Measurements from ENCODE around the gene LCNL1. TPM values are rescaled to one million over a fixed set of nuclear protein-coding genes. Genes with fewer than 3 reads are reported as not detected.
"Not testable (repeated sequence)": the region's sequence is repeated elsewhere in the genome, so short reads cannot be mapped to it uniquely, and the experiment has no call there.

The LCNL1 gene
- total RNA-seq, 4 donors from 2014 or later: 0.19 TPM; not detected in 3

DNA sequence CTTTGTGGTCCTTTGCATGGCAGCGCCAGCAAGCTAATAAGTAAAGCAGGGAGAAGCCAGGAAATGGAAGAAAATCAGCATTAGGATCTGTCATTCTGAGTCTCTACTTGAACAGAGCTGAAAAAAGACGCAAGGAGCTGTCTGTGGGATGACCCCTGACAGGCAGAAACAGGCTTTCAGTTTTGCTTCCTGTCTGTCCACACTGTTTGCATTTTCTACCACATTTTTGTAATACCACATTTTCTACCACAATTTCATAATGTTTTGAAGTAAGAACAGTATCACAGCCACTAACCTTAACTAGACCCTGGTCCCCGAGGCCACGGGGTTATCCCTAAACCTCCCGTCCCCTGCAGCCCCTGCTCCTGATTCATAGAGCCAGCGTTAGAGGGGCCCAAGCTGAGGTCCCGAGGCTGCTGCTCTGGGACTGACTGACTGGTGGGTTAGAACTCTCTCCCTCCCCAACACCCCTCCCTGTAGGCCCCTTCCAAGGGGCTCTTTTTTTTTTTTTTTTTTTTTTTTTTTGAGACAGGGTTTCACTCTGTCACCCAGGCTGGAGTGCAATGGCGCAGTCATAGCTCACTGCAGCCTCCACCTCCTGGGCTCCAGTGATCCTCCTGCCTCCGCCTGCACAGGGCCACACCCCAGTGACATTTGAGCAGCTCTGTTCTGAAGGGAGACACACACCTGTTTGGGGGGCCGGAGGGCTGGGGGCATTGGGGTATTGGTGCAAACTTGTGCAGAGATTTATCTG lies 17.6 kb downstream of the LCNL1 start:
- no peak for DNase-seq
- Histone ChIP-seq H3K4me3 (no peak overlapping the region), H3K27ac (peak overlapping the region in 2 of 4 donors; percentile 19 to 33), H3K36me3 (no peaks in the 10 kb centered on the region), H3K4me1 (peaks cover 24 to 50% (median 27%) of the 10 kb centered on the region in 3 donors), H3K27me3 (peaks cover 0 to 22% (median 0%) of the 10 kb centered on the region in 4 donors), H3K9me3 (no peaks in the 10 kb centered on the region)
- TF ChIP-seq POLR2A (IDR thresholded peaks at IDR 0.05) (no peak), CTCF (IDR thresholded peaks at IDR 0.05) (no peak)
- WGBS, 2 donors: 37 to 52% methylated on average over 7 to 8 of the region's 10 CpGs
- intact Hi-C loops (cut with DNase I): no loop called here

- no peak for DNase-seq
- H3K27me3 ChIP-seq: peaks cover 0 to 8% (median 0%) of the 10 kb centered on the region in 4 donors
- no peaks in the 10 kb centered on the region for H3K36me3 ChIP-seq
- H3K4me3 ChIP-seq: no peak overlapping the region
- whole genome bisulfite sequencing, 2 donors: 75 to 85% methylated on average over 13 to 18 of the region's 20 CpGs
- intact Hi-C loops (cut with DNase I): no loop called here
- TF ChIP-seq CTCF (IDR thresholded peaks at IDR 0.05) (no peak), POLR2A (IDR thresholded peaks at IDR 0.05) (no peak)
- no peaks in the 10 kb centered on the region for H3K9me3 ChIP-seq
- no peak overlapping the region for H3K27ac ChIP-seq
- H3K4me1 ChIP-seq: peaks cover 7 to 39% (median 10%) of the 10 kb centered on the region in 3 donors
Measured at GRCh38 chr9:137001857-137002645, 19.3 kb downstream of the LCNL1 start.

- Histone ChIP-seq H3K27me3 (peaks cover 0 to 2% (median 0%) of the 10 kb centered on the region in 4 donors), H3K4me1 (peaks cover 1 to 39% (median 5%) of the 10 kb centered on the region in 3 donors), H3K9me3 (no peaks in the 10 kb centered on the region), H3K36me3 (no peaks in the 10 kb centered on the region), H3K4me3 (no peak overlapping the region), H3K27ac (no peak overlapping the region)
- intact Hi-C loops (cut with DNase I): no loop called here
- 73 to 86% methylated on average over 10 of the region's 10 CpGs for WGBS, 2 donors
- no peak for DNase-seq
- TF ChIP-seq CTCF (IDR thresholded peaks at IDR 0.05) (no peak), POLR2A (IDR thresholded peaks at IDR 0.05) (no peak)
Measured at GRCh38 chr9:137002646-137003041, 19.9 kb downstream of the LCNL1 start.

GRCh38 chr9:137004285-137004684 lies 21.5 kb downstream of the LCNL1 start:
- H3K4me3 ChIP-seq; H3K9me3 ChIP-seq; DNase-seq; intact Hi-C loops (cut with DNase I); H3K27ac ChIP-seq; H3K27me3 ChIP-seq: not testable (repeated sequence)
- whole genome bisulfite sequencing, 2 donors: 40 to 46% methylated on average over 14 to 16 of the region's 17 CpGs
- H3K36me3 ChIP-seq: peaks cover 0 to 12% (median 0%) of the 10 kb centered on the region in 3 donors
- peaks cover 0 to 30% (median 0%) of the 10 kb centered on the region in 3 donors for H3K4me1 ChIP-seq
- TF ChIP-seq CTCF (IDR thresholded peaks at IDR 0.05): peak in 5 of 6 experiments; percentile 28 to 64 (median 48)
